GM23338 (cell line): ENCODE data around the gene PALLD. TPM values are rescaled to one million over a fixed set of nuclear protein-coding genes. Genes with fewer than 3 reads are reported as not detected.

ENCODE experiments used
- ATAC-seq: fragments of 200-7000 bp; cut with Tn5 transposase; 3 replicates; pipeline ENCODE4 v1.9.1; 2020
- DNase-seq: peaks from one replicate; pipeline ENCODE4 v3.0.0-alpha.2; 2015; ENCODE audit warnings: low spot score
- H2AFZ ChIP-seq: fragments of 200-600 bp; sonication (generic); 2 replicates; pipeline ENCODE4 v1.8.0; 2016; ENCODE audit warnings: antibody characterized with exemption, mild to moderate bottlenecking, moderate library complexity
- H3F3A ChIP-seq: fragments of 200-600 bp; sonication (generic); replicated peaks from 2 replicates; pipeline ENCODE4 v1.8.0; 2017; ENCODE audit warnings: antibody characterized with exemption, mixed run types, low read depth
- H3K27ac ChIP-seq: fragments of 200-600 bp; sonication (generic); 2 replicates; pipeline ENCODE4 v1.6.1; 2016; ENCODE audit warnings: low read depth
- H3K27me3 ChIP-seq: fragments of 200-600 bp; sonication (generic); 2 replicates; pipeline ENCODE4 v1.8.0; 2016; ENCODE audit warnings: mild to moderate bottlenecking, mixed run types, moderate library complexity; ENCODE audit not compliant: insufficient read depth
- H3K36me3 ChIP-seq: fragments of 200-600 bp; sonication (generic); 2 replicates; pipeline ENCODE4 v1.8.0; 2016; ENCODE audit warnings: mild to moderate bottlenecking; ENCODE audit not compliant: insufficient read depth
- H3K4me1 ChIP-seq: fragments of 200-600 bp; sonication (generic); 2 replicates; pipeline ENCODE4 v1.8.0; 2016; ENCODE audit warnings: mild to moderate bottlenecking, moderate library complexity; ENCODE audit not compliant: insufficient read depth
- H3K4me2 ChIP-seq: fragments of 200-600 bp; sonication (generic); 2 replicates; pipeline ENCODE4 v1.7.1; 2017; ENCODE audit warnings: mixed run types
- H3K4me3 ChIP-seq: fragments of 200-600 bp; sonication (generic); 2 replicates; pipeline ENCODE4 v1.6.1; 2016; ENCODE audit warnings: mixed run types
- H3K79me2 ChIP-seq: fragments of 200-600 bp; sonication (generic); replicated peaks from 2 replicates; pipeline ENCODE4 v1.8.0; 2017; ENCODE audit warnings: mild to moderate bottlenecking; ENCODE audit not compliant: insufficient read depth
- H3K9me2 ChIP-seq: fragments of 200-600 bp; sonication (generic); 2 replicates; pipeline ENCODE4 v1.8.0; 2017; ENCODE audit not compliant: insufficient read depth
- H4K20me1 ChIP-seq: fragments of 200-600 bp; sonication (generic); replicated peaks from 2 replicates; pipeline ENCODE4 v1.8.0; 2017; ENCODE audit warnings: mild to moderate bottlenecking; ENCODE audit not compliant: insufficient read depth
- H3K27ac Mint-ChIP-seq: 2 replicates; pipeline ENCODE4 v1.8.0; 2020; ENCODE audit warnings: inconsistent platforms, mild to moderate bottlenecking, moderate library complexity, mixed read lengths
- H3K27me3 Mint-ChIP-seq: 3 replicates; pipeline ENCODE4 v1.8.0; 2022; ENCODE audit warnings: low read depth, mild to moderate bottlenecking, moderate library complexity, mixed read lengths, inconsistent platforms; ENCODE audit not compliant: insufficient read depth, poor library complexity
- H3K36me3 Mint-ChIP-seq: 3 replicates; pipeline ENCODE4 v1.8.0; 2021; ENCODE audit warnings: low read depth, mild to moderate bottlenecking, inconsistent platforms, moderate library complexity, mixed read lengths
- H3K4me1 Mint-ChIP-seq: 3 replicates; pipeline ENCODE4 v1.8.0; 2020; ENCODE audit warnings: mild to moderate bottlenecking, inconsistent platforms, mixed read lengths
- H3K4me3 Mint-ChIP-seq: 3 replicates; pipeline ENCODE4 v1.8.0; 2021; ENCODE audit warnings: moderate library complexity, mild to moderate bottlenecking, inconsistent platforms, mixed read lengths
- H3K9me3 Mint-ChIP-seq: 3 replicates; pipeline ENCODE4 v1.8.0; 2020; ENCODE audit warnings: moderate library complexity, mild to moderate bottlenecking, inconsistent platforms, mixed read lengths
- STAT1 ChIP-seq: IDR thresholded peaks from one replicate; pipeline ENCODE4 v1.6.1; 2016; ENCODE audit warnings: antibody characterized with exemption; ENCODE audit not compliant: unreplicated experiment
- polyA plus RNA-seq: library from polyadenylated mRNA; unstranded; fragments of >200 nt; fragmentation: Nextera tagmentation; extraction: Ambion mirVana; gene quantifications from 2 replicates; pipeline ENCODE4 v1.2.1, GENCODE V29; 2016
- total RNA-seq: library from RNA; depleted of rRNA; stranded (reverse); fragments of >200 nt; shearing (Covaris generic); gene quantifications from 2 replicates; pipeline ENCODE4 v1.2.3, GENCODE V29; 2014
- TF ChIP-seq, protein P1 (sequence below), 2 experiments: fragments of 200-600 bp in 1 of 2; sonication (generic) in 1 of 2; conservative IDR thresholded peaks; 2 replicates each; pipeline versions ENCODE4 v1.5.1 to v1.6.1; 2016 to 2017; ENCODE audit warnings: antibody characterized with exemption in 2 of 2, low read depth in 2 of 2, mild to moderate bottlenecking in 2 of 2, moderate library complexity in 1 of 2
- TF ChIP-seq, protein P2 (sequence below): fragments of 250-450 bp; sonication (Bioruptor Pico); IDR thresholded peaks from 2 replicates; pipeline ENCODE4 v1.5.0; 2020; ENCODE audit warnings: mild to moderate bottlenecking, moderate library complexity

The PALLD gene
- total and polyA plus RNA-seq, 2 experiments from 2014 or later = 13.1 to 30.2 TPM

DNA sequence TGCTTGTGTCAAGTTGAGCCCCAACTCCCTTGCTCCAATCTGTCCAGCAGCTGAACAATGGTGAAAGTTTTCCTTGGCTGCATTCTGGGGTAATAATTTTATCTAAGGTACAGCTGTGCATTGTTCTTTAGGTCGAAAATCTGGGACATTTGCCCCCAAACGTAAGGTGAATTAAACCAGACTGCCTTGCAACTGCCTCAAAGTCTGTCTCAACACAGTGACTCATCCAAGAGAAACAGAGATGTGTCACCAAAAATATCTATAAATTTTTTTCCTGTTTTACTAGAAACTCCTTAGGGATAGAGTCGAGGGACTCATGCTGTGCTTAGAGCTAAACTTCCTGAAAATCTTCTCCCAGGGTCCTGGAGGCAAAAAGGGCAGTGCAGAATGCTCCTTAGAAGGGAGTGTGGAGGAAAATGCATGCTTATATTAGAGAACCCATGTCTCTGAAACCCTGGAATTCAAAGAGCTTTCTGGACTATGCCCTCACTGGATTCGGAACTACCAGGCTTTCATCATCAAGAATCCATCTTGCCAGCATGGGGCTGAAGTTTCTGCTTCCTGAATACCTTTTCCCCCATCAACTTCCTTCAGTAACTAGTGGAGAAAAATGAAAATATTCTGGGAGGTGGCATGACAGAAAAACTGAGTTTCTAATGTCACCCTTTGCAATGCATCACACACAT, 115.7 kb downstream of the PALLD start:
- Histone ChIP-seq H3K79me2 (no peaks in the 10 kb centered on the region), H3K27me3 (no peaks in the 10 kb centered on the region), H3K9me2 (peaks cover 13% of the 10 kb centered on the region), H3K4me2 (no peak overlapping the region), H2AFZ (0 out of 2 replicates have a peak overlapping the region, but pooled peaks have one; percentile 28), H3F3A (no peaks in the 10 kb centered on the region), H3K27ac (no peak overlapping the region), H3K36me3 (no peaks in the 10 kb centered on the region), H3K4me3 (no peak overlapping the region), H3K4me1 (peaks cover 33% of the 10 kb centered on the region), H4K20me1 (no peaks in the 10 kb centered on the region)
- Mint-ChIP-seq H3K27ac (no peak overlapping the region), H3K36me3 (no peaks in the 10 kb centered on the region), H3K4me1 (peaks cover 35% of the 10 kb centered on the region), H3K27me3 (no peaks in the 10 kb centered on the region), H3K9me3 (no peaks in the 10 kb centered on the region), H3K4me3 (no peak overlapping the region)
- TF ChIP-seq, protein P1, sequence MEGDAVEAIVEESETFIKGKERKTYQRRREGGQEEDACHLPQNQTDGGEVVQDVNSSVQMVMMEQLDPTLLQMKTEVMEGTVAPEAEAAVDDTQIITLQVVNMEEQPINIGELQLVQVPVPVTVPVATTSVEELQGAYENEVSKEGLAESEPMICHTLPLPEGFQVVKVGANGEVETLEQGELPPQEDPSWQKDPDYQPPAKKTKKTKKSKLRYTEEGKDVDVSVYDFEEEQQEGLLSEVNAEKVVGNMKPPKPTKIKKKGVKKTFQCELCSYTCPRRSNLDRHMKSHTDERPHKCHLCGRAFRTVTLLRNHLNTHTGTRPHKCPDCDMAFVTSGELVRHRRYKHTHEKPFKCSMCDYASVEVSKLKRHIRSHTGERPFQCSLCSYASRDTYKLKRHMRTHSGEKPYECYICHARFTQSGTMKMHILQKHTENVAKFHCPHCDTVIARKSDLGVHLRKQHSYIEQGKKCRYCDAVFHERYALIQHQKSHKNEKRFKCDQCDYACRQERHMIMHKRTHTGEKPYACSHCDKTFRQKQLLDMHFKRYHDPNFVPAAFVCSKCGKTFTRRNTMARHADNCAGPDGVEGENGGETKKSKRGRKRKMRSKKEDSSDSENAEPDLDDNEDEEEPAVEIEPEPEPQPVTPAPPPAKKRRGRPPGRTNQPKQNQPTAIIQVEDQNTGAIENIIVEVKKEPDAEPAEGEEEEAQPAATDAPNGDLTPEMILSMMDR (conservative IDR thresholded peaks at IDR 0.05; ENCODE audit: low read depth in 2 of 2) = no peak
- TF ChIP-seq, protein P2, sequence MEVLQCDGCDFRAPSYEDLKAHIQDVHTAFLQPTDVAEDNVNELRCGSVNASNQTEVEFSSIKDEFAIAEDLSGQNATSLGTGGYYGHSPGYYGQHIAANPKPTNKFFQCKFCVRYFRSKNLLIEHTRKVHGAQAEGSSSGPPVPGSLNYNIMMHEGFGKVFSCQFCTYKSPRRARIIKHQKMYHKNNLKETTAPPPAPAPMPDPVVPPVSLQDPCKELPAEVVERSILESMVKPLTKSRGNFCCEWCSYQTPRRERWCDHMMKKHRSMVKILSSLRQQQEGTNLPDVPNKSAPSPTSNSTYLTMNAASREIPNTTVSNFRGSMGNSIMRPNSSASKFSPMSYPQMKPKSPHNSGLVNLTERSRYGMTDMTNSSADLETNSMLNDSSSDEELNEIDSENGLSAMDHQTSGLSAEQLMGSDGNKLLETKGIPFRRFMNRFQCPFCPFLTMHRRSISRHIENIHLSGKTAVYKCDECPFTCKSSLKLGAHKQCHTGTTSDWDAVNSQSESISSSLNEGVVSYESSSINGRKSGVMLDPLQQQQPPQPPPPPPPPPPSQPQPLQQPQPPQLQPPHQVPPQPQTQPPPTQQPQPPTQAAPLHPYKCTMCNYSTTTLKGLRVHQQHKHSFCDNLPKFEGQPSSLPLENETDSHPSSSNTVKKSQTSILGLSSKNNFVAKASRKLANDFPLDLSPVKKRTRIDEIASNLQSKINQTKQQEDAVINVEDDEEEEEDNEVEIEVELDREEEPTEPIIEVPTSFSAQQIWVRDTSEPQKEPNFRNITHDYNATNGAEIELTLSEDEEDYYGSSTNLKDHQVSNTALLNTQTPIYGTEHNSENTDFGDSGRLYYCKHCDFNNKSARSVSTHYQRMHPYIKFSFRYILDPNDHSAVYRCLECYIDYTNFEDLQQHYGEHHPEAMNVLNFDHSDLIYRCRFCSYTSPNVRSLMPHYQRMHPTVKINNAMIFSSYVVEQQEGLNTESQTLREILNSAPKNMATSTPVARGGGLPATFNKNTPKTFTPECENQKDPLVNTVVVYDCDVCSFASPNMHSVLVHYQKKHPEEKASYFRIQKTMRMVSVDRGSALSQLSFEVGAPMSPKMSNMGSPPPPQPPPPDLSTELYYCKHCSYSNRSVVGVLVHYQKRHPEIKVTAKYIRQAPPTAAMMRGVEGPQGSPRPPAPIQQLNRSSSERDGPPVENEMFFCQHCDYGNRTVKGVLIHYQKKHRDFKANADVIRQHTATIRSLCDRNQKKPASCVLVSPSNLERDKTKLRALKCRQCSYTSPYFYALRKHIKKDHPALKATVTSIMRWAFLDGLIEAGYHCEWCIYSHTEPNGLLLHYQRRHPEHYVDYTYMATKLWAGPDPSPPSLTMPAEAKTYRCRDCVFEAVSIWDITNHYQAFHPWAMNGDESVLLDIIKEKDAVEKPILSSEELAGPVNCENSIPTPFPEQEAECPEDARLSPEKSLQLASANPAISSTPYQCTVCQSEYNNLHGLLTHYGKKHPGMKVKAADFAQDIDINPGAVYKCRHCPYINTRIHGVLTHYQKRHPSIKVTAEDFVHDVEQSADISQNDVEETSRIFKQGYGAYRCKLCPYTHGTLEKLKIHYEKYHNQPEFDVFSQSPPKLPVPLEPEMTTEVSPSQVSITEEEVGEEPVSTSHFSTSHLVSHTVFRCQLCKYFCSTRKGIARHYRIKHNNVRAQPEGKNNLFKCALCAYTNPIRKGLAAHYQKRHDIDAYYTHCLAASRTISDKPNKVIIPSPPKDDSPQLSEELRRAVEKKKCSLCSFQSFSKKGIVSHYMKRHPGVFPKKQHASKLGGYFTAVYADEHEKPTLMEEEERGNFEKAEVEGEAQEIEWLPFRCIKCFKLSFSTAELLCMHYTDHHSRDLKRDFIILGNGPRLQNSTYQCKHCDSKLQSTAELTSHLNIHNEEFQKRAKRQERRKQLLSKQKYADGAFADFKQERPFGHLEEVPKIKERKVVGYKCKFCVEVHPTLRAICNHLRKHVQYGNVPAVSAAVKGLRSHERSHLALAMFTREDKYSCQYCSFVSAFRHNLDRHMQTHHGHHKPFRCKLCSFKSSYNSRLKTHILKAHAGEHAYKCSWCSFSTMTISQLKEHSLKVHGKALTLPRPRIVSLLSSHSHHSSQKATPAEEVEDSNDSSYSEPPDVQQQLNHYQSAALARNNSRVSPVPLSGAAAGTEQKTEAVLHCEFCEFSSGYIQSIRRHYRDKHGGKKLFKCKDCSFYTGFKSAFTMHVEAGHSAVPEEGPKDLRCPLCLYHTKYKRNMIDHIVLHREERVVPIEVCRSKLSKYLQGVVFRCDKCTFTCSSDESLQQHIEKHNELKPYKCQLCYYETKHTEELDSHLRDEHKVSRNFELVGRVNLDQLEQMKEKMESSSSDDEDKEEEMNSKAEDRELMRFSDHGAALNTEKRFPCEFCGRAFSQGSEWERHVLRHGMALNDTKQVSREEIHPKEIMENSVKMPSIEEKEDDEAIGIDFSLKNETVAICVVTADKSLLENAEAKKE (CRISPR knock-in tag) = no peak
- TF ChIP-seq STAT1 = no peak
- no peak for ATAC-seq
- DNase-seq = no peak
